CD4-positive, alpha-beta T cell treated with Interleukin-15 for 4 hours (primary cell): ENCODE results near the gene SLC5A5.
A peak's percentile ranks its signal among the peaks of the same experiment; 100 is the strongest.

ENCODE experiments used
- DNase-seq: peaks from one replicate; pipeline ENCODE4 v3.0.0-alpha.2; 2020; ENCODE audit warnings: low spot score

SLC5A5 gene

DNA sequence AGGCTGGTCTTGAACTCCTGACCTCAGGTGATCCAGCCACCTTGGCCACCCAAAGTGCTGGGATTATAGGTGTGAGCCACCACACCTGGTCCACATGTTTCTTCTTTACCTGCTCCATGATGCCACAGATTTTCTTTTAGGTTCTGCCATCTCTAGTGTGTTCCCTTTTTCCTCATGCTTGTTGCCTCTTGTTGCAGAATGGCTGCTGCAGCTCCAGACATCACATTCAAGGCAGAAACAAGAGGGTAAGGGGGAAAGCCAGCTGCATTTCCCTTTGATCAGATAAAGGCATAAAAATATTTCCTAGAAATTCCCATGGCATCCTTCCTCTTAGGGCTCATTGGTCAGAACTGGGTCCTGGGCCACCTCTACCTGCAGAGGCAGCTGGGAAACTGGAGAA lies 48.8 kb downstream of the SLC5A5 start:
- no peak for DNase-seq

DNA sequence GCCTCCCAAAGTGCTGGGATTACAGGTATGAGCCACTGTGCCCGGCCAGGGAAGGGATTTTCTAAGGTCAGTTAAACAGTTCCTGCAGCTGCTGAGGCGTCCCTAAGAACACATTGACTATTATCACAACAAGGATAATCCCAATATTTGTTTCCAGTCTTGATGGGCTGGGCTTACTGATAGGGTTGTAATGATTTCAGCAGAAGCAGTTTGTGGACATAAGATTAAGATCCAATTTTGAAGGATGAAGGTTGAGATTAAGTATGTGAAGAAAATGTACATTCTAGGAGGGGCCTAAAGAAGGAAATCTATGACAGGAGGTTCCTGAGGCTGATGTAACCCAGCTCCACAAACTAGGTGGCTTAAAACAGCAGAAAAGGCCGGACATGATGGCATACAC lies 50.4 kb downstream of the SLC5A5 start:
- DNase-seq, result no peak

DNA sequence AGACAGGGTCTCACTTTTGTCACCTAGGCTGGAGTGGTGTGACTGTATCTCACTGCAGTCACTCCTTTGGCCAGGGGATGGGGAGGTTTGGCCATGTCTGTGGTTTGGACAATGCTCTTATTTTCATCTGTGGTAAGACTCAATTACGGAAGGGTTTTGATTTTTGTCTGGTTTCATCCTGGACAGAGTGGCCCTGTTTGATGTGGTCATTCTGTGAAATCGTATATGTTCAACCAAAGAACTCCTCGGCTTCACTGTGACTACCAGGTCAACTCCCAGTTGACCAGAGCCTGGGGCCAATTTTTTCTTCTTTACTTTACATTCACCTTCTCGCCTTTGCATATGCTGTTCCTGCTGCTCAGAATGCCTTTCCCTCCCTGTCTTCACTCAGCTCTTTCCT lies 54.3 kb downstream of the SLC5A5 start:
- DNase-seq, result no peak

DNA sequence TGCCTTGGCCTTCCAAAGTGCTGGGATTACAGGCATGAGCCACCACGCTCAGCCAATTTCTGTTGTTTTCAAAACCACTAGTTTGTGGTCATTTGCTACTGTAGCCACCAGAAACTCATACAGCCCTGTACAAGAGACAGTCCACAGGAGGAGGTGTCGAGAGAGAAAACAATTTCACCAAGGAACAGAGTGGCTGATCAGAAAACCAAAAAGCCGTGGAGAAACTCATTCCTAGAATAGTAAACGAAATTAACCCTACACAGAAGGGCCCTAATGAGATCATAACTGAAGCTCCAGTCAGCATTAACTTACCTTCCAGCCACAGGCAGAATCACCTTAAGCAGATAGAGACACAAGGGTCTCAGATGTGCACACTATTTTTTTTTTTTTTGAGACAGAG lies 57.3 kb downstream of the SLC5A5 start:
- no peak for DNase-seq

DNA sequence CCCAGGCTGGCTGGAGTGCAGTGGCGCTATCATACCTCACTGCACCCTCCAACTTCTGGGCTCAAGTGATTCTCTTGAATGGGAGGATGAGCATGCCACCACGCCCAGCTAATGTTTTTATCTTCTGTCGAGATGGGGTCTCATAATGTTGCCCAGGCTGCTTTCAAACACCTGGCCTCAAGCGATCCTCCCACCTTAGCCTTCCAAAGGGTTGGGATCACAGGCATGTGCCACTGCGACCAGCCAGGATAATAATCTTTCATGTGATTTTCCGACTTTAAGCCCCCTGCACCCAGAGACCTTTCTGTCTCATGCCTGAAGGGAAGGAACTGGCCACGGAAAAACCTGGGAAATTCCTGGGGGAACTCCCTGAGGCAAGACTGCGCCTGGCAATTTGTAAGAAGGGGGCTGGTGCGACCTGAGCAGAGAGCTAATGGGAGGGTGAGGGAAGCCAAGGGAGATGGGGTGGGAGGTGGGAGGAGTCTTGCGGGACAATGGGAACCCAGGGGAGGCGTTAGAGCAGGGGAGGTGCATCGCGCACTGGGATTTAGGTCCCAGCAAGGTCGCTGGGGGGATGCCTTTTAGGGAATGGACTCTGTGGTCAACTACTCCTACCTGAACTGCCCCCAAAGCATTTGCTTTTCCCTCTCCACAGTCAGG lies 59.9 kb downstream of the SLC5A5 start:
- DNase-seq, result no peak

DNA sequence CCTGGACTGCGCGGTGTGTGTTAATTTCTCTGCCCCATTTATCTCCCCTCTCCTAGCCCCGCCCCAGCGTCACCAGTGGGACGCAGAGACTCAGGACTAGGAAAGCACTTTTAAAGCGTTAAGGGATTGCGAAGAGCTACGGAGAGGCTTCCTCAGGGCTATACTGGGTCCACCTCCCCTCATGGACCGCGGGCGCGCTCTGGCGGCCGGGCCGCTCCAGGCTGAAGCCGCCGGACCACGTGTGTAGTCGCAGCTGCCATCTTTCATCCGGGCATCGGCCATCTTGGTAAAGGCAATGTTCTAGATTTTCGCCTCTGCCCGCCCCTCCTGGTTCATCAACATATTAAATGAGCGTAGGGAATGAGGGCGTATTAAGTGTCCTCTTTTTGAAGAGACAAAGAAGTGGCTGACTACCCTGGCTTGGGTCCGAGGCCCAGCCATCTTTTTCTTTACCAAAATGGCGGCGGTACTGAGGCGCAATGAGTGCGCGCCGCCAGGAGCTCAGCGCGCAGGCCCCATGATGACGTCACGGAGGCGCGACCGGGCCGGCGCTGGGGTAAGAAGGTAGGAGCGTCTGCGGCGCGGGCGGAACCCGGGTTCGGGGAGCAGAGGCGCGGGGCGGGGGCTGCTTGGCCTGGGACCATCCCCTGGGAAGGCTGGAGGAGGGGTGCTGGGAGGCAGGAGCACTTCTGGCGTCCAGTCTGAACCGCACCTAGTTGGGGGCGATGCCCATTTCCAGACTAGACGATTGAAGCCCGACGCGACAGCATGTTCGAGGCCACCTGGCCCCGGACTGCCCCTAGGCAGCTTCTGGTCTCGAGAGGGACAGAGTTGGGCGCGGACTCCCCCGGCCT lies 61.0 kb downstream of the SLC5A5 start, which contains the start of gene CCDC124:
CCDC124 (plus strand) TSS at position 531 of the 854 bp plus-strand sequence. CDS start 3,406 bp downstream, outside the sequence.
- DNase-seq, result peak; percentile 93

DNA sequence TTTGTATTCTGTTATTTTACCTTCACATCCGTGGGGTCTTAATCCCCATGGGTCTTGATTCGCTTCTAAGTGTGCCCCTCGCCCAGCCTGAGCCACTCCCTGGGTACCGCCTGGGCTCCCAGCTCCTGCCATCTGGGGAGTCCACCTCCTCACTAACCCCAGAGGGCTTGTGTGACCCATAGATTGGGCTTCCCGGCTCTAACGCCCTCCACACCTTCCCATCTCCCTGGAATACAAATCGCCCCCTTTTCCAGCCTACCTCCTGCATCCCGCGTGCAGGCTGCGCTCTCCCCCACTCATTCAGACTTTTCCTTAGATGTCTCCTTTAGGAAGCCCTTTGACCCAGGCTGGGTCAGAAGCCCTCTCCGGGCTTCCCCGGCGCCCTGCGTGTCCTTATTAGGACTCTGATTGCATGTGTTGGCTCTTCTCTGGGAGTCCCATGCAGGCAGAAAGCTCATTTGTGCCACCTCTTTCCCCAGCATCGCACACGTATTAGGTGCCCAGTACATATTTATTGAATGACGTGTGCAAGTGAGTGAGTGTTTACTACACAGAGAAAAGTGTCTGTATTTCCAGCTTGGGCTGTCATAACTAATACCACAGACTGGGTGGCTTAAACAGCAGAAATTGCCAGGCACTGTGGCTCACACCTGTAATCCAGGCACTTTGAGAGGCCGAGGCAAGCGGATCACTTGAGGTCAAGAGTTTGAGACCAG lies 61.8 kb downstream of the SLC5A5 start:
- DNase-seq, result no peak

DNA sequence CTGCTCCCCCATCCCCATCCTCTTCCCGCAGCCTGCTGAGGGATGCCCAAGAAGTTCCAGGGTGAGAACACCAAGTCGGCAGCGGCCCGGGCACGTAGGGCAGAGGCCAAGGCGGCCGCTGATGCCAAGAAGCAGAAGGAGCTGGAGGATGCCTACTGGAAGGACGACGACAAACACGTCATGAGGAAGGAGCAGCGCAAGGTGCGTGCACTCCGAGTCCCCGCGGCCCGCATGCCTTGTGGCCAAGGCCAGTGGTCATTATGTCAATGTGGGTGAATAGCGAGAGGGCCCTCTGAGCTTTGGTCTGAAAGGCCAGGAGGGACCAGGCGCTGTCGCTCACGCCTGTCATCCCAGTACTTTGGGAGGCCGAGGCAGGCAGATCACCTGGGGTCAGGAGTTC lies 64.6 kb downstream of the SLC5A5 start:
- DNase-seq, result no peak

DNA sequence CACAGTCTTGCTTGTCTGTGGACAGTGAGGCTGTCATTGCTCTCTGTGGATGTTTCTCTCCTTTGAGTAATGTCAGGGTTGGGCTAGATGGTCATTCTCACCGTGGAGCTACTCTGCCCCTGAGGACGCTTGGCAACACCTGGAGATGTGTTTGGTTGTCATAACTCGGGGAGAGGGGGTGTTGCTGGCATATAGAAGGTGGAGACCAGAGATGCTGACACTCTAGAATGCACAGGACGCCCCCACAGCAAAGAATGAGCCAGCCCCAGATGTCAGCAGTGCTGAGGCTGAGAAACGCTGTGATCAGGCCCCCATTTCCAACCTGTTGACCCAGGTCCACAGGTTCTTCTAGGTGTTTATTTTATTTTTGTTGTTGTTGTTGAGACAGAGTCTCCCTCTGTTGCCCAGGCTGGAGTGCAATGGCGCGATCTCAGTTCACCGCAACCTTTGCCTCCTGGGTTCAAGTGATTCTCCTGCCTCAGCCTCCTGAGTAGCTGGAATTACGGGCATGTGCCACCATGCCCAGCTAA lies 65.7 kb downstream of the SLC5A5 start:
- DNase-seq, result no peak

DNA sequence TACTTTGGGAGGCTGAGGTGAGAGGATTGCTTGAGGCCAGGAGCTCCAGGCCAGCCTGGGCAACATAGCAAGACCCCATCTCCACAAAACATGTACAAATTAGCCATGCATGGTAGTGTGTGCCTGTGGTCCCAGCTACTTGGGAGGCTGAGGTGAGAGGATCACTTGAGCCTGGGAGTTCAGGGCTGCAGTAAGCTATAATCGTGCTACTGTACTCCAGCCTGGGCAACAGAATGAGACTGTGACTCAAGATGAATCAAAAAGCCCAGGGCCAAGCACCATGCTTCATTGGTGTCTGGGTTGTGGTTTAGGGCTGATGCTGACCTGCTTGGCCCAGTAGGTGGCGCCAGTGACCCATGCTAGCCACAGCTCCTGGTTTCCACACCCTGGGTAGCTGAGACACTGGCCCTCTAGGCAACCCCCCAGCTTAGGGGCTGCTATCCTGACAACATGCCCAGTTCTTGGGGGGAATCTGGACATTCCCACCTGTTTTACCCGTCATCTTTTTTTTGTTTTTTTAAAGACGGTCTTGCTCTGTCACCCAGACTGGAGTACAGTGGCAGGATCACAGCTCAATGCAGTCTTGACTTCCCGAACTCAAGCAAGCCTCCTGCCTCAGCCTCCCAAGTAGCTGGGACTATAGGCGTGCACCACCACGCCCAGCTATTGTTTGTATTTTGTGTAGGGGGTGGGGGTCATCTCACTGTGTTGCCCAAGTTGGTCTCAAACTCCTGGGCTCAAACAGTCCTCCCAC lies 66.5 kb downstream of the SLC5A5 start:
- peak; percentile 85 for DNase-seq

DNA sequence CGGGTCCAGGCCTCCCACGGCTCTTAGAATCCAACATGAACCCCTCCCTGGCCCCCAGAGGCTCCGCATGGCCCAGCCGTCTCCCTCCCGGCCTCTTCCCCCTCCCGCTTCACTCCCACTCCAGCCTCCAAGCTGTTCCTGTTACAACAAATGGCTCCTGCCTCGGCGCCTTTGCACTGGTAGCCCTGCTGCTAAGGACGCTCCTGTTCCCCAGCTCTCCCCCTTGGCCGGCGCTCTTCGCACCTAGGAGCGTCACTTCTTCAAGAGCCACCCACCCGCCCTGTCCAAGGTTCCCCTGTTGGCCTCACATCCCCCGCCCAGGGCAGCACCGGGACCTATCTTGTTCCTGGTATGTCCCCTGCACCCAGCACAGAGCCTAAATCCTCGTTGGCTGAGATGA lies 70.4 kb downstream of the SLC5A5 start:
- no peak for DNase-seq

DNA sequence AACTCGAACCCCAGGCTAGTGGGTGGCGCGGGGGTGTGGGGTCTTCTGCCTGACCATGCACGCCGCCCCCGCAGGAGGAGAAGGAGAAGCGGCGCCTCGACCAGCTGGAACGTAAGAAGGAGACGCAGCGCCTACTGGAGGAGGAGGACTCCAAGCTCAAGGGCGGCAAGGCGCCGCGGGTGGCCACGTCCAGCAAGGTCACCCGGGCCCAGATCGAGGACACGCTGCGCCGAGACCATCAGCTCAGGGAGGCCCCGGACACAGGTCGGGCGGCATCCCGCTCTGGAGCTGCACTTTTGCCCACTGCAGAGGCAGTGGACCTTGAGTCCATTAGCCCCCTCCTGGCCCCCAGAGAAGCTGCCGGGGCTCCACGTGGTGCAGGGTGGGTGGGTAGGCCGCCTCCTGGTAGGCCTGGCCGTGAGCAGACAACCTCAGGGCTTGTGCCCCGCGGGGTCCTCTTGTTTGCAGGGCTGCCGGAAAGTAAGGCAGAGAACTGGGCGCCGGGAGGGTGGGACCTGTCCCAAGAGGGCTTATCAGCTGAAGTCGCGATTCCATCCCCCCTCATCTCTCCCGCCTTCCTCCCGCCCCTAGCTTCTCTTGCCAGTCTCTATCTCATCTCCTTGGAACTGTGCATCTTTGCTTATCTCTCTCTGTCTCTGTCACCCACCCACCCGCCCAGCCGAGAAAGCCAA lies 71.0 kb downstream of the SLC5A5 start:
- no peak for DNase-seq

DNA sequence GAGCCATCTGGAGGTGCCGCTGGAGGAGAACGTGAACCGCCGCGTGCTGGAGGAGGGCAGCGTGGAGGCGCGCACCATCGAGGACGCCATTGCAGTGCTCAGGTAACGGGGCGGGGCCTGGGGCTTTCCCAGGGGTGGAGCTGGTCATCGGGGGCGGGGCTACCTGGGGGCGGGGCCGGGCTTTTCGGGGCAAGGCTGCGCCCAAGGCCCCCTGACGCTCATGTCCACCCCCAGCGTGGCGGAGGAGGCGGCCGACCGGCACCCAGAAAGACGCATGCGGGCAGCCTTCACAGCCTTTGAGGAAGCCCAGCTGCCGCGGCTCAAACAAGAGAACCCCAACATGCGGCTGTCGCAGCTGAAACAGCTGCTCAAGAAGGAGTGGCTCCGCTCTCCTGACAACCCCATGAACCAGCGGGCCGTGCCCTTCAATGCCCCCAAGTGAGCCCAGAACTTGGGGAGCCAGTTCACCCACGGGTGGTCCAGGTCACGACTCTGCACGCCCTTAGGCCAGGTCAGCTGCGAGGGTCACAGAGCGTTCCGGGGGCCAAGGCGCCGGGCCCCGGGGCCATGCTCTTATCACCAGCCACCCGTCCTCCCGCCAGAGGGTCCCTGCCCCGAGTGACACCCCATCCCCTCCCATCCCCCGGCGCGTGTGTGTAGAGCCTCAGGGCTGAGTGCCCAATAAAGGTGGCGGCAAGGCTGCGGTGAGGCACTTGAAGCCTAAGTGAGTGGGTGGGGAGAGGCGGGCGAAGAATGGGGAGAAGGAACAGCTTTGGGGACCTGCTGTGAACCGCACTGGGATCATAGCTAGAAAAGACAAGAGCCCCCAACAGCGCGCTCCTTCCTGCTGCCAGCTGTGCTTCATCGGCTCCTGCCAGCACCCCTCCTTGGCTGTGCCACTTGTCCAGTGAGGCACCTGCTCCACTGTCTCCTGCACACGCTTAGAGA lies 71.8 kb downstream of the SLC5A5 start:
- DNase-seq, result no peak

DNA sequence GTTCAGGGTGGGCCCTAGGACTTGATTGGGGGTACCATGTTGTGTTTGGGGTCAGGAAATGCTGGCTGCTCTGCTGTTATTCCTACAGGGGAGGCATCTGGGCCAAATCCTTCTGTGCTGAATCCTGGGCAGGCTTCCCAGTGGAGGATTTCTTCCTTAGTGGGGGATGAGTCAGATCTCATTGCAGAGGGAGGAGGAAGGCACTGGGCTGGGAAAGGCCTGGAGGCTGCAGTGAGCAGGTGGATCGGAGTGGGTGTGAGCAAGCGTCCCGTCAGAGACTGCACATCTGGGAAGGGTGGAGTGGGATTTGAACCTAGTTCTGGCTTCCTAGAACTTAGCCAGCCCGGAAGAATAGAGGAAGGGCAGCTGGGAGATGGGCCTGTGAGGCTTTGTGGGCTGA lies 72.6 kb downstream of the SLC5A5 start:
- no peak for DNase-seq
